ENCODE results near the gene IPPK.

DNA sequence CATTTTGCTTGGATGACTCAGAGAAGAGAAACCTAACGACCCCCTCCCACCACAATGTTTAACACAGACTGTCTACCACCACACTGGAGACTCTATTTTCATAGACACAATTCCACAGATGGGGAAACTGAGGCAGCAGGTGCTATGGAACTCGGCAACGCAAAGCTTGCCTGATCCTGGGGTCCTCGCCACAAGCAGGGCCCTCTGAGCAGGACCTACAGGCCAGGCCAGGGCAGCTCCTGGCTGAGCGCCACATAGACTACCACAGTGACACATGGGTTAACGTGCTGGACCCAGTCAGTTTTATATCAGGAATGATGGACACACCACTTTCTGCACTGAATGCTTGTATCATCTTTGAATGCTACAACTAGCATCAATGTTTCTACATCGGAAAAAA, 11.8 kb downstream of the IPPK start:
- TF ChIP-seq CTCF (IDR thresholded peaks at IDR 0.05; ENCODE audit: low read length) (no peak), EZH2 (IDR thresholded peaks at IDR 0.05; ENCODE audit: borderline replicate concordance, low read length) (no peak)
